GM21528 (cell line): ENCODE measurements around the gene CENPB.

Experiments
- ATAC-seq: cut with Tn5 transposase; IDR thresholded peaks from one replicate; pipeline ENCODE4 v1.9.1; 2021; ENCODE audit warnings: mild to moderate bottlenecking, moderate library complexity; ENCODE audit not compliant: unreplicated experiment, low FRiP score

CENPB gene

DNA sequence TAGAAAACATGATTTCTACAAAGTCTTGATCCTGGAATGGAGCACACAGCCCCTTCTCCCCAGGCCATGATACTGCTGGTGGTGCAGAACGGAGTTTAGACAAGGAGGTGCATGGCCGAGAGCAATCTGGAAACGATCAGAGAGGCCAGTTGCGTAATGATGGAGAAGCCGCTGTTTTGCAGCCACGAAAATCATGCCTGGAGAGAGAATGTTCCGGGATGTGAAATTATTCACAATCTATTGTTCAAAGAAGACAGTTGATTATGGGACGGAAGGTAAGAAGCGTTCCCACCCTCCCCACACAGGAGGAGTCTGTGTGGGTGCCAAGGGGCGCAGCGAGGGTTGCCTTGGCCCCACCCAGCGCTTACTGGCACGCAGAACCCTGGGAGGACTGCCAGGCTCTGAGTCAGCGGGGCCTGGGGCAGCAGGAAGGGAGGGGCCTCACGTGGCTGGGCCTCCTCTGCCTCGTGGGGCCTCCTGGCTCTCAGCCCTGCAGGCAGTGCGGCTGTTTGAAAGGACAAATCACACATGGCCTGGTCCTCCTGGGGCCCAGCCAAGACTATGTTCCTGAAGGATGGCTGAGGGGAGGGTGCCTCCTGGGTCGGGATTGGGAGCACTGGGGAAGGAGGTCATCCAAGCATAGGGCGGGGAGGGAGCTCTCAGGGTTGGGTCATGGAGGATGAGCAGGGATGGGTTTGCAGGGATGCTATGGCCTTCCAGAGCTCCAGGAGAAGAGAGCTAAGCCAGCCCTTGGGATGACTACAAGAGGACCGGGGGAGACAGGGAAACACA lies 25.1 kb upstream of the CENPB start:
- ATAC-seq, result no peak

- ATAC-seq, result no peak
Observed at GRCh38 chr20:3808544-3808943, 22.0 kb upstream of the CENPB start.

DNA sequence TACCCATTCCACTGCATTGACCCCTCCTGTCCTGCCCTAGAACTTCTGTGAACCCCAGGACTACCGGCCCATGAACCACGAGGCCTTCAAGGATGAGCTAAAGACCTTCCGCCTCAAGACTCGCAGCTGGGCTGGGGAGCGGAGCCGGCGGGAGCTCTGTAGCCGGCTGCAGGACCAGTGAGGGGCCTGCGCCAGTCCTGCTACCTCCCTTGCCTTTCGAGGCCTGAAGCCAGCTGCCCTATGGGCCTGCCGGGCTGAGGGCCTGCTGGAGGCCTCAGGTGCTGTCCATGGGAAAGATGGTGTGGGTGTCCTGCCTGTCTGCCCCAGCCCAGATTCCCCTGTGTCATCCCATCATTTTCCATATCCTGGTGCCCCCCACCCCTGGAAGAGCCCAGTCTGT lies 18.2 kb upstream of the CENPB start:
- no peak for ATAC-seq

DNA sequence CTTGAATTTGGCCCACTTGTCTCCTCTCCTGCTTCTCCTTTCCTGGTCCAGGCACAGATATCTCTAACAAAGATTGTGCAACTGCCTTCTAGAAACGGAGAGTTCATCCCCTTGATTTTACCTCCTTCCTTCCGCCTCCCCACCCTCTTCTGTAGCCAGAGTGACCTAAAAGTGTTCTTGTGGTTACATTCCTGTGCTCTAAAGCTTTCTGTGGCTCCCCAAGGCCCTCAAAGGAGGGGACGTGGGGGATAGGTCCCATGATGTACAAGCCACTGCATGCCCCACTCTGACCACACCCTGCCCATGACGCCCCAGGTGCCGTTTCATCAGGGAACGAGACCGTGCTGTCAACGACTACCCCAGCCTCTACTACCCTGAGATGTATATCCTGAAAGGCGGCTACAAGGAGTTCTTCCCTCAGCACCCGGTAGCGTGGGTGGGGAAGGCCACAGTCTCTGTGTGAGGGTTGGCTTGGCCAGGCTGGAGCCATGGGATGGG lies 17.8 kb upstream of the CENPB start:
- no peak for ATAC-seq

- ATAC-seq, result no peak
Observed at GRCh38 chr20:3803854-3804253, 17.3 kb upstream of the CENPB start.

DNA sequence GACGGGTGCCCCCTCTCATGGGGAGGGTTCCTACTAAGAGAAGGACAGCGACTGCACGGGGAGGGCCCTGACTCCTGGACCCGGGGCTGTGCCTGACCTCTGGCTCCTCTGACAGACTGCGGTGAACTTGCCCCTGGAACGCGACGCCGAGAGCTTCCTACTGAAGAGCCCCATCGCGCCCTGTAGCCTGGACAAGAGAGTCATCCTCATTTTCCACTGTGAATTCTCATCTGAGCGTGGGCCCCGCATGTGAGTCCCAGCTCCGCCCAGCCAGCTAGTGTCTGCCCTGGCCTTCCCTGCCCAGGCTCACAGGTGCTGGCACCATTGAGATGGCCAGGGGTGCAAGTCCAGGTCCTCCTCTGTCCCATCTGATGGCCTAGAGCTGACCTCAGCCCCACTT lies 16.7 kb upstream of the CENPB start:
- no peak for ATAC-seq

DNA sequence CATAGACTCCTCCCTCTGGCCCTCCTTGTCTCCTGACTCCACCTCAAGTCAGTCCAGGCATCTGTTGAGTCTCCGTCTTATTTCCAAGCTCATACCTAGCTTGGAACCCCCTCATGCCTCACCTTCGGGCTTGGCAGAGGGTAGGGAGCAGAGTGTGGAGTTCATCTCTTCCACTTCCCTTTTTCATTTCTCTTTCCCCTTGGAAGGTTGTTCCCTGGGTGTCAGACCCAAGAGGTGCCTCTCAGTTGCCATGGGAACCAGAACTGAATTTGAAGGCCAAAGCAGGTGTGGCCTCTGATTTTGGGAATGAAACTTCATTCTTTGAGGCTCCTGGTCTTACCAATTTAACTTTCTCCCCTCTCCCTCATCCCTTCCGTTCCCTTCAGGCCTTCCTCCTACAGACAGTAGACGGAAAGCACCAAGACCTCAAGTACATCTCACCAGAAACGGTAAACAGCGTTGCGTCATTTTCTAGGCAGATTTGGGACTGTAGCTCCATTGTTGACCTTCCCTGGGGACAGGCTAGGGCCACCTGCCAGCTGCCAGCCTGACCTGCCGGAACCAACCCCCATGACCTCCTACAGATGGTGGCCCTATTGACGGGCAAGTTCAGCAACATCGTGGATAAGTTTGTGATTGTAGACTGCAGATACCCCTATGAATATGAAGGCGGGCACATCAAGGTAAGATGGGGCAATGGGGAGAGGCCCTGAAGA lies 16.1 kb upstream of the CENPB start:
- ATAC-seq, result no peak

DNA sequence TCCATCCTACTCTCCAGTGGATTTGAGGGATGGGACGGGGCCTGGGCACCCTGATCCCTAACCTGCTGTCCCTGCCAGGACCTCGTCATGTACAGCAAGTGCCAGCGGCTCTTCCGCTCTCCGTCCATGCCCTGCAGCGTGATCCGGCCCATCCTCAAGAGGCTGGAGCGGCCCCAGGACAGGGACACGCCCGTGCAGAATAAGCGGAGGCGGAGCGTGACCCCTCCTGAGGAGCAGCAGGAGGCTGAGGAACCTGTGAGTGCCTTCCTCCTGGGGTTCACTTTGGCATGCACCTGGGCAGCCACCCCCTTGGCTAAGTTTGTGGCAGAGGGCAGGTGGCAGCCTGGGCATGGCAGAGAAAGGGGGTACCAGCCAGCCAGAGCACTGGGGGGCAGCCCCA lies 15.3 kb upstream of the CENPB start:
- no peak for ATAC-seq

DNA sequence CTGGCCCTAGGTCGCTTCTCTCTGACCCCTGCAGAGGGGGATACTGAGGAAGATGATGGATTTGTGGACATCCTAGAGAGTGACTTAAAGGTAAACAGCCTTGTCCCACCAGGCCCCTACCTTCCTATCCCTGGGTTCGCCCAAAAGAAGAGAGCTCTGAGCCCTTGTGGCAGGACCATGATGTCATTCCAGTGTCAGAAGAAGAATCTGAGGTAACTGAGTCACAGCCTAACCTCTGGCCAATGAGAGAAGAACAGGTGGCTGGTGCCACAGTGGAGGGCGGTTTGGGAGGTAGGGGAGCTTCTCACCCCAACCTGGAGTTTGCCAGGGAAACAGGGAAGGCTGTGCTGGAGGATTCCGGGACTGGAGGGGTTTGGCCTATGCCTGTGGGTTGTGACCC lies 14.8 kb upstream of the CENPB start:
- ATAC-seq, result no peak

DNA sequence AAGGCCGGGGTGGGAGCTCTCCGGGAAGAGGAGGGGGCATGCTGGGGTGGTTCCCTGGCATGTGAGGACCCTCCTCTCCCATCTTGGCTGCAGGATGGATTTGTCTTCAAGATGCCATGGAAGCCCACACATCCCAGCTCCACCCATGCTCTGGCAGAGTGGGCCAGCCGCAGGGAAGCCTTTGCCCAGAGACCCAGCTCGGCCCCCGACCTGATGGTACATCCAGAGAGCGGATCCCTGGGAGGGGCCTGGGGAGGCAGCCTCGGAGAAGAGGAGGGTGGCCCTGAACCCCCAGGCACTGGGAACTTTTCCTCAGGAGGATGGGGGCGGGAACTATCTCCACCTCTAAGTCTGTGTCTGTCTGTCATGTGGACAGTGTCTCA lies 14.3 kb upstream of the CENPB start:
- ATAC-seq, result no peak

GRCh38 chr20:3800256-3800877 lies 13.8 kb upstream of the CENPB start:
- ATAC-seq, result no peak

DNA sequence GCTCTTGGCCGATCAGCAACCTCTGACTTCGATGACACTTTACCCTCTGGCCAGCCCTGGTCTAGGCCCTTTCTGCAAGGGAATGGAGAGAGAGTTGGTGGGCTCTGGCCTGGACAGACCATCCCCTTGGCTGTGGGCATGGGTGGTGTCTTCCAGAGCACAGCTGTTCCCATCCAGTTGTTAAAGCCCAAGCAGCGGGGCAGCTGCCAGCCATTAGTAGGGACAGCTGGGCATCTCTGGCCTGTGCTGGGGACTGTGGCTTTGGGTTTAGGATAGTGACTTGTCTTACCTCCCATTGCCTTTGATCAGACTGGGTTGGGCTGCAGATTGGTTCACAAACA lies 12.3 kb upstream of the CENPB start:
- ATAC-seq, result no peak

DNA sequence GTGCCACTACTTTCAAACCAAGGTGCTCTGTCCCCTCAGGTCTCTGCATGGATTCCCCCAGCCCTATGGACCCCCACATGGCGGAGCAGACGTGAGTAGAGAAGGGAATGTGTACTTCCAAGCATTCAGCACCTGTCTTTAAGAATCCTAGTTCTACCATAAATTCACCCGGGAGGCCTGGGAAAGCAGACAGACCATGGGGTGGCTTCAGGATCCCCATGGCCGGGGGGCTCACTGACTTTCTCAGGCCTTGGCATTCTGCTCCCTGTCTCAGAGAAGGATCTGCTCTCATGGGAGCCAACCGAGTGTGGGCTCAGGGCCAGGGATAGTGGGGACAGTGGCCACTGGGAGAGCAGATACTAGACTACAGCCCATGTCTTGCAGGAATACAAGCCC lies 11.8 kb upstream of the CENPB start:
- ATAC-seq, result no peak

- no peak for ATAC-seq
Observed at GRCh38 chr20:3797592-3798372, 11.2 kb upstream of the CENPB start.

- no peak for ATAC-seq
Observed at GRCh38 chr20:3797226-3797545, 10.6 kb upstream of the CENPB start.

DNA sequence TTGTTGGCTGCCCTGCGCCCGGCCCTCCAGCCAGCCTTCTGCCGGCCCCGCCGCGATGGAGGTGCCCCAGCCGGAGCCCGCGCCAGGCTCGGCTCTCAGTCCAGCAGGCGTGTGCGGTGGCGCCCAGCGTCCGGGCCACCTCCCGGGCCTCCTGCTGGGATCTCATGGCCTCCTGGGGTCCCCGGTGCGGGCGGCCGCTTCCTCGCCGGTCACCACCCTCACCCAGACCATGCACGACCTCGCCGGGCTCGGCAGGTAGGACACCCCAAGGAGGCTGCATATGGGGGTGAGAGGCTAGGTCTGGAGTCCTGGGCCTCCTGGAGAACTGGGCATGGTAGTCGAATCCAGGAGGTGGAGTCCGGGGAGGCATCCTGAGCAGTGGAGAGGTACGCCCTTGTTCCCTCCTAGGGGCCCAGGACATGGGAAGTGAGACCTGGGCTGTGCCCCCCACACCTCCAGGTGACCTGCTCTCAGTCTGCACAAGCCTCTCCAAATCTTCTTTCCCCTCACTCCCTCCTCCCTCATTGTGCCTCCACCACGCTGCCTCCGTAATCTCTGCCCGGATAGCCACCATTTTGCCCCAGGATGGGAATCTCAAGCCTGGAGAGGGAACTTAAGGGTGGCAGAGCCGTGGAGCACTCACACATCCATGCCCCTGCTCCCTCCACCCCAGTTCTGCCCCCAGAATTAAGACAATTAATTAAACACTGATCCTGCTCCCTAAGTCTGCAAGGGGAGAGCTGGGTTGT lies 10.1 kb upstream of the CENPB start:
- ATAC-seq, result peak; percentile 2

DNA sequence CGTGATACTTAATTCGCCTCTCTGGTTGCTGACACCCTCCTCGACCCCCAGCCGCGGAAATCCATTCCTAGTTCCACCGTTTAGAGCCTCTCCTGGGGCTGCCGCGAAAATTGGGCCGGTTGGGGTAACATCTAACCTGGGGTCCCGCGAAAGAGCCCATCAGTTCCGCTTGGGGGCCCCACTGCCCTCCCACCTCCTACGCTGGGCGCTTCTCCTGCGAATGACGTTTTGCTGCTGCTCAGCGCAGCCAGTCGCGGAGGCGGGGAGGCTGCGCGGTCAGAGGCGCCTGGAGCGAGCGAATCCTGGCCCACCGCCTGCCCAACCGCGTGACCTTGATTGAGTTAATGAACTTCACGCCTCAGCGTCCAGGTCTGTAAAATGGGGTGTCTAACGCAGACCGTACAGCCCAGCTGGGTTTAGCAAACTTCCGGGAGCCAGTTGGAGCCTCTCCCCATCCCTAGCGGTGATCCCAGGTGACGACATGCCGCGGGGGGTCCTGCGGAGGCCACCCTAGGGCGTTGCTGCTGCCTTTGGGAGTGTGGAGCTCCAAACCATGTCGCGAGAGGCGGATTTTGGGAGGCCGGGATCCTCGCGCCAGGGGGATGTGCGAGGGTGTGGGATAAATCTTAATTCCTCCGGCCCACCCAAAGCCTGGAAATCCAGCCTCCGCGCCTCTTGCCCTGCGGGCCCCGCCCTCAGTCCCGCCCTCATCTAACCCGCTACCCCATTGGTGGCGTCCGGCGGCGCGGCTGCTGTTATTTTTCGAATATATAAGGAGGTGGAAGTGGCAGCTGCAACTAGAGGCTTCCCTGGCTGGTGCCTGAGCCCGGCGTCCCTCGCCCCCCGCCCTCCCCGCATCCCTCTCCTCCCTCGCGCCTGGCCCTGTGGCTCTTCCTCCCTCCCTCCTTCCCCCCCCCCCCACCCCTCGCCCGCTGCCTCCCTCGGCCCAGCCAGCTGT lies 9.2 kb upstream of the CENPB start, which contains the start of gene CDC25B:
Gene CDC25B (plus strand): TSS at position 800 of the 958 bp plus-strand sequence. CDS start 222 bp downstream, outside the sequence.
- peak; percentile 68 for ATAC-seq

GRCh38 chr20:3794701-3795420 lies 8.3 kb upstream of the CENPB start:
- ATAC-seq, result no peak
